CD1c-positive myeloid dendritic cell (primary cell): ENCODE results near the gene CAMK1D.

Experiments
- DNase-seq: peaks from one replicate; pipeline ENCODE4 v3.0.0-alpha.2; 2016; ENCODE audit errors: extremely low spot score

Gene CAMK1D

GRCh38 chr10:12758271-12758670 lies 408.9 kb downstream of the CAMK1D start:
- no peak for DNase-seq

GRCh38 chr10:12766223-12766622 lies 416.9 kb downstream of the CAMK1D start:
- no peak for DNase-seq

DNA sequence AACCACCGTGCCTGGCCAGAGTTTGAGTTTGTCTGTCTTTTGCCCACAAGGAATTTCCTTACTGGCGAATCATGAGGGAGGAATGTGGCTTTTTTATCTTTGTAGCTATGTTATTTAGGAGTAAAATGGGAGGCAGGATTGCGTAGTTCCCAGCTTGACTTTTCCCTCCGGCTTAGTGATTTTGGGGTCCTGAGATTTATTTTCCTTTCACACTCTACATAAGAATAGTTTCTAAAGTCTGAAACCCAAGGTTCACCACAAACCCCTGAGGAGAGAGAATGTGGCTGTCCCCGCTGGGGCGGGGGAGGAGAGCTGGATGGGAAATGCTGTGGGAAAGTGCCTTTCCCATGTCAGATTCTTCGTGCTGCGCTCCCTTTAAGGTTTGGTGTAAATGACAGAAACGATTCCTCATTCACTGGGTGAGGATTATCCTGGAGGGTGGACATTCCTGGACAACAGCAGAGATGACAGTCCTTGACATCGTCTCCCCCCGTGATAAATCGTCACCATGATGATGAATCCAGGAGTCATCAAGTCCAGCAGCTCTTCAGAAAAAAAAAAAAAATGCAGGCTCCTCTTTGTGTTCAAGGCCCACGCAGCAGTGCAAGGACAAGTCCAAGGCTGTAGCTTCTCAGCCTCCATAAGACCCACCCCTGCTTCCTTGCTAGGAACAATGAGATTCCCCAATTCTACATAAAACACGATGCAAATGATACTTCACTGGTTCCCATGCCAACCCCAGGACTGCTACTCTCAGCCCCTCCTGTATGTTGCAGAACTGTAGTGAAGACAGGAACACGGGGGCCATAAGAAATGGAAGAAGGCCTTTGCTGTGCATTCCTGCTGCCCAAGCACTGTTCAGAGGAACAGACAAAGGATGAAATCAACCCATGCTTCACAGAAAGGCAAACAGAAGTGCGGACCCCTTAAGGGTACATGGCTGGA lies 419.1 kb downstream of the CAMK1D start:
- DNase-seq, result no peak

DNA sequence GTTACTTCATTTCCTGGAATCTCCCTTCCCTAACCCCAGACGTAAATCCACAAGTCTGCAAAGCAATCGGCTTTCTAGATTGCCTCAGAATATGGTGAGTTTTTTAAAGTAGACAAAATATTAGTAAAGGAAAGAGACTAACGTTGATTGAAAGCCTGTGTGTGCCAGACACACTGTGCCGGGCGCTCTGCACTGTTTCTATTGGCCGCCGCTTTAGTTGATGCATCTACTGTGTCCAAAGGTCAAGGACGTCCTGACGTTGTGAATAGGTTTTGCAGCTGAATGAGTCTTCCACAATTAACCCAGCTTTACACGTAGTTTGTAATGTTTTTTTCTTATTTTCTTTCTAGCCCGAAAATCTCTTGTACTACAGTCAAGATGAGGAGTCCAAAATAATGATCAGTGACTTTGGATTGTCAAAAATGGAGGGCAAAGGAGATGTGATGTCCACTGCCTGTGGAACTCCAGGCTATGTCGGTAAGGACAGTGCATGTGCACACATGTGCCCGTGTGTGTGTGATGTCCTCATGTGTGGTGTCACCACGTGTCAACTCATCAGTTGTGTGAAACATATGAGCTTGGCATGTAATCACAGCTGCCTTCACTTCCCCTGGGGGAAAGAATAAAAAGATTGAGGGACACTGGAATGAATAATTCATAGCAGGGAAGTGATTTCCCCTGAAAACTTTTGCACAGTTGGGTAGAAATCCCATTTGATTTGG lies 420.1 kb downstream of the CAMK1D start:
- no peak for DNase-seq

DNA sequence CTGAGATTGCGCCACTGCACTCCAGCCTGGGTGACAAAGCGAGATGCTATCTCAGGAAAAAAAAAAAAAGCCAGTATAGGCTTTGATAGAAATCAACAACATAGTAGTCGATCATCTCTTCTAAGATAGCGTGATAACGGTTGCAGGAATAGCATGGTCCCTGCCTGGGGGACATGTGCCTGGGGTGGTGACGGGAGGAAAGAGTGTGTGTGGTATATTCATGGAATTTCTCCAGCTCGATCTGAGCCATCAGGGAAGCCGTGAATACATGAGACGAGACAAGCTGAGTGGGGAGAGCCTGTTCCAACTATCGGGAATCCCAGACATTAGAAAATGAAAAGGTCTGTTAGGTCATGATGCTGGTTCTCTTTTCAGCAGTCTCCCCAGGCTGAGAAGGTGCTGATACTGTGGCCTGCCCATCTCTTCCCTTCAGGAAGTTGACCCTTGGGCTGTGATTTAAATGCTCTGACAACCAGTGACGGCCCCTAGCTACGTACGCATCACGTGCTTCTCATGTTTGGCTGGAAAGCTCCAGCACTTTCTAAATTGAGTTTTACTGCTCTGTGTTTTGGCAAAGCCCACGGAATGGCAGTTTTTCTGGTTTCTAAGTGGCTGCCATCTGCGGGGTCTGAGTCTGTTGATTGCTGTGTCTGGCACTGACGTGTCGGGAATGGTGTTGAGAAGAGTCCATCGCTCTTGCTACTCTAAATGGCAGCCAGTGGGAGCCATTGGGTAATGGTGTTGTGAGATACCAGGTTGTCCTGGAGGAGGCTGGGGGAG lies 422.8 kb downstream of the CAMK1D start:
- no peak for DNase-seq

GRCh38 chr10:12772797-12773587 lies 423.6 kb downstream of the CAMK1D start:
- no peak for DNase-seq

- DNase-seq, result no peak
Measured at GRCh38 chr10:12774204-12774894, 425.0 kb downstream of the CAMK1D start.

DNA sequence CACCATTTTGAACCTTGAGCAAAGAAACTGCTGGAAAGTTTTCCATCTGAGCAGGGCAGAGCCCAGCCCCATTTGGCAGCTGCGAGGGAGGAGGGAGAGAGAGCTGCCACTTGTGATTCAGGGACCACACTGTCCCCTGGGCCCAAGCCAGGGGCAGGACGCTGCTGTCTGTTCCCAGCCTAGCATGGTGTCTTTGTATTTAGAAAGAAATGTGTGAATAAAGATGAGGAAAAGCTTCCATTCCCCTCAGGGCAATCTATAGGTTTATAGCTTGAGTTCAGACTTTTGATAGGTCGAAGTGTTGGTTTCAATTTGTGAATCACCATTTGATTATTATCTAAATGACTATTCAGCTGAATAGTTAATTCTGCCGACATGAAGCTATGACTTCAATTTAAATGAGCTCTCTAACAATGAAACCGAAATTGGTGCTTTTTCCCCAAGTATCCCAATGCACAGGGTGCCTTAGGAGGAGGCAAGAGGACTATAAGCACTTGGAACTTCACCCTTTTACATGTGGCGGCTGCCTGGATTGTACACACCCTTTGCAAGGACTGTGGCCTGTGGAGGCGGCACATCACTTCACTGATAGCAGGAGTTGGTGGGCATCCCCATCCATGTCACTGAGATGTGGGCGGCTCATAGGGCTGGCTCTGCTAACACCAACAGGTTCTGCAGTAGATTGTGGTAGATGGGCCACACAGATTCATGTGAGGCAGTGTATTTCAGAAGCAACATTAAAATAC lies 428.7 kb downstream of the CAMK1D start:
- no peak for DNase-seq

DNA sequence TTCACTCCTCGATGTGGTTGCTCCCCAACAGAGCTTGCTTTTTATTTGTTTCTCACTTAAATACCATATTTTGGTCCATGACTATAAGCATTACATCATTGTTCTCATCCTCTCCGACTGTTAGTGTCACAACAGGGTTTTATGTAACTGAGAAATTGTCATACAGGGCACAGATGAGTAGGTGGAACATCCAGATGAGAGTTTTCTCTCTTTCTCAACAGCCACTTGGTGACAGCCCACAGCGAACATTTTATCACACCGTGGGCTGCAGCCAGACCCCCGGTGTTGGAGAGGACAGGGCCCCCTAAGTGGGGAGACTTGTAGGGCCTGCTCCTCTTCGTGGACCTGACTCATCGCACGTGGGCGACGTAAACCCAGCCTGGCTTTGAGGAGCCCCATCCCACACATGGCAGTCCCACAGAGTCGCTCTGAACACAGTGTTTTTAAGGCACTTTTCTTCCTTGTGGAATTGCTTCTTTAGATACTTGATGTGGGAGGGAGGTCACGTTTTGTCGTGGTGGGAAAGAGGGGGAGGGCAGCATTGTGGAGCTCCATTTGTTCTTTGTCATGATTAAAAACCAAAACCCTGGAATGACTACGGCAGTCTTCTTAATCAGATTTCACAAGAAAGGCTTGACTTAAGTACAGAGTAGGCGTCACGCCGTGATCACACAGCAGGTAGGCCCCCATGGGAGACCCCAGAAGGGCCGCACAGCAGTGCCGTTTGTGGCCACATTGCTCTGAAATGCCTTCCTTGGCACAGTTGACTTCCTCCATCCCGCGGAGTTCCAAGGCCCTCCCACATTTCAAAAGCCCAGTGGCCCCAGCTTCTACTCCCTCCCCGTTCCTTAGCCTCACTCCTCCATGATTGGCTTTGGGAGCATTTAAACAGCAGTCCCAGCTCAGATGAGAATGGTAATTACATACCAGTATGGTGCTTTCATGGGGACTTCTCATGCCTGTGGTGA lies 431.6 kb downstream of the CAMK1D start:
- no peak for DNase-seq

DNA sequence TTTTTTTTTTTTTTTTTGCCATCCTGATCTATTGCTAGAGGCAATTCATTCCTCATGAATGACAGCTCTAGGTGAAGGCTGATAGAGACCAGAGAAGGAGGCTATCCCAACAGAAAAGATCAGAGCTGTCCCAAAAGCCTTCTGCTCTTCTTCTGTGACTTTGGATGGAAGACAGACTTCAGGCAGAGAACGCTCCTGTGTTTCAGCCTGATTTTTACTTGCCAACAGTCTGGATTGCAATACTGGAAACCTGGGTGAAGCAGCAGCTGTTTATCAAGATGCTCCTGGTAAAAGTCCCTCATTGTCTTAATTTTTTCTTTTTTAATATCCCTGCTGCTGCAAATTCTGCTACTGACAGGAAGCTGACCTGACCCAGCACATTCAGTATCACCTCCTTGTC lies 432.6 kb downstream of the CAMK1D start:
- DNase-seq, result no peak

- peak; percentile 51 for DNase-seq
Measured at GRCh38 chr10:12782537-12782936, 433.2 kb downstream of the CAMK1D start.

DNA sequence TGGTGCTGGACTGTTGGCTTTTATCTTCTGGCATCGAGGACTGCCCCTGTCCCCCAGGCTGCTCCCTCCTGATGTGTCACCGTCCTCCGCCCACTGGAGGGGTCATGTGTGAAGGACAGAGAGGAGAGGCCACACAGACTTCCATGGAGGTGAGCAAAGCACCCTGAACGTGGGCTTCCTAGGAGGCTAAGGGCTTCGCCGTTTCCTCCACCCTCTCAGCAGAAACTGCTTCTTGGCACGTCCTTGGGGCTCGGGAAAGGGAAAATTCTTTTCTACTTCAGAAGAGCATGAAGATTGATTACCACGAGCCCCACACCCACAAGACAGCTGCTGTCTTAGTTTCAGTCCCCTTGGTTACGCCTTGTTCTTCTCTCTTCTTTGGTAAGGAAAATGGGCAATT lies 433.9 kb downstream of the CAMK1D start:
- DNase-seq, result no peak

DNA sequence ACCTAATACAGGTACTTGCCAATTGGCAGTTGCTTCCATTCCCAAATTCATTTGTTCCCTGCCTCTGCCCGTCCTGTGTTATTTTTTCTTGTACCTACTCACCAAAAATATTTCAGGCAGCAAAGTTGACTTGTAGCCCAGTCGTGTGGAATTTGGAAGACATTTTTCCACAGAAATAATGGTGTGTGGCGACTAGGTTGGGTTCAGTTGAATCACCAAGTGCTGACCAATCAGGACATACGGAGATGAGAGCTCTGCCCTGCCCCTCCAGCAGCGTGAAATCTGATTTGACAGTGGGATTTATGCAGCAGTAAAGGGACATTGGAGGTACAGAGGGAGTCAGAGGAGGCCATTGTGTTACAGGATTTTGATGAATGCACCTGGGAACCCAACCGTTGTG lies 435.3 kb downstream of the CAMK1D start:
- DNase-seq, result no peak

GRCh38 chr10:12785415-12785831 lies 436.1 kb downstream of the CAMK1D start:
- DNase-seq, result no peak

GRCh38 chr10:12787297-12787696 lies 437.9 kb downstream of the CAMK1D start:
- no peak for DNase-seq

GRCh38 chr10:12788277-12788676 lies 438.9 kb downstream of the CAMK1D start:
- DNase-seq, result no peak

- no peak for DNase-seq
Measured at GRCh38 chr10:12790270-12790669, 440.9 kb downstream of the CAMK1D start.

DNA sequence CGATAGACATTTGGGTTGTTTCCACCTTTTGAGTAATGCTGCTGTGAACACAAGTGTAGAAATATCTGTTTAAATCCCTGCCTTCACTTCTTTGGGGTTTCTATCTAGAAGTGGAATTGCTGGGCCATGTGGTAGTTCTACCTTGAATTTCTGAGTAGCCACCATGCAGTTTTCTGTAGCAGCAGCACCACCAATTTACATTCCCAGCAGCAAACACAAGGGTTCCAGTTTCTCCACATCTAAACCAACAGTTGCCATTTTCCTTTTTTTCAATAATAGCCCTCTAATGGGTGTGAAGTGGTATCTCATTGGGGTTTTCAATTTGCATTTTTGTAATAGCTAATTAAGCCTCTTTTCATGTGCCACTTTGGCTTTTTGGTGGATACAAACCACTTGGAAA lies 442.4 kb downstream of the CAMK1D start:
- no peak for DNase-seq
